Mononuclear cell (primary cell): ENCODE results near the gene RSAD1. TPM values are rescaled to one million over a fixed set of nuclear protein-coding genes. Genes with fewer than 3 reads are reported as not detected.

Experiments used
- H3K27me3 ChIP-seq: 2 replicates; pipeline ENCODE4 v1.6.0; 2011; ENCODE audit warnings: low read length, control low read depth; ENCODE audit not compliant: insufficient read depth
- H3K4me1 ChIP-seq: 2 replicates; pipeline ENCODE4 v1.5.1; 2011; ENCODE audit warnings: mild to moderate bottlenecking, low read length, control low read depth; ENCODE audit not compliant: insufficient read depth
- H3K4me3 ChIP-seq: 2 replicates; pipeline ENCODE4 v1.5.1; 2011; ENCODE audit warnings: mild to moderate bottlenecking, low read length, moderate library complexity
- H3K9me3 ChIP-seq: 2 replicates; pipeline ENCODE4 v1.5.1; 2011; ENCODE audit warnings: low read depth, mild to moderate bottlenecking, control low read depth, low read length
- total RNA-seq: library from RNA; depleted of rRNA; stranded (reverse); fragments of >200 nt; gene quantifications from one replicate; pipeline ENCODE4 v1.2.3, GENCODE V29; 2012

Gene RSAD1
- total RNA-seq, 1 donor, result 19.5 TPM

- H3K27me3 ChIP-seq, result peaks cover 21% of the 10 kb centered on the region
- no peaks in the 10 kb centered on the region for H3K9me3 ChIP-seq
Measured at GRCh38 chr17:50527949-50528474, 49.4 kb downstream of the RSAD1 start.

GRCh38 chr17:50529849-50530248, 51.2 kb downstream of the RSAD1 start:
- Histone ChIP-seq H3K27me3 (peaks cover 32% of the 10 kb centered on the region), H3K4me3 (no peak overlapping the region), H3K4me1 (peaks cover 18% of the 10 kb centered on the region), H3K9me3 (no peaks in the 10 kb centered on the region)

More at GRCh38 chr17:50527949-50528474, 49.4 kb downstream of the RSAD1 start:
- Histone ChIP-seq H3K4me3 (no peak overlapping the region), H3K4me1 (peaks cover 18% of the 10 kb centered on the region)

GRCh38 chr17:50531428-50532025, 52.9 kb downstream of the RSAD1 start:
- Histone ChIP-seq H3K4me1 (peaks cover 18% of the 10 kb centered on the region), H3K4me3 (no peak overlapping the region), H3K9me3 (no peaks in the 10 kb centered on the region), H3K27me3 (peaks cover 32% of the 10 kb centered on the region)

GRCh38 chr17:50532452-50533024, 53.9 kb downstream of the RSAD1 start, which contains the start of gene EPN3:
Gene EPN3, plus strand, starts transcription at chr17:50532735. Its CDS starts 3,822 bp downstream, at chr17:50536557.
- Histone ChIP-seq H3K27me3 (peaks cover 32% of the 10 kb centered on the region), H3K9me3 (no peaks in the 10 kb centered on the region), H3K4me3 (no peak within 1 kb of the TSS), H3K4me1 (peaks cover 18% of the 10 kb centered on the region)

- no peak overlapping the region for H3K4me3 ChIP-seq
- peaks cover 18% of the 10 kb centered on the region for H3K4me1 ChIP-seq
- H3K27me3 ChIP-seq, result peaks cover 32% of the 10 kb centered on the region
- no peaks in the 10 kb centered on the region for H3K9me3 ChIP-seq
Measured at GRCh38 chr17:50533185-50533584, 54.5 kb downstream of the RSAD1 start.

- H3K4me3 ChIP-seq, result no peak overlapping the region
- H3K27me3 ChIP-seq, result peaks cover 32% of the 10 kb centered on the region
- H3K9me3 ChIP-seq, result no peaks in the 10 kb centered on the region
- peaks cover 18% of the 10 kb centered on the region for H3K4me1 ChIP-seq
Measured at GRCh38 chr17:50533720-50534148, 55.1 kb downstream of the RSAD1 start.

GRCh38 chr17:50534222-50534978, 55.7 kb downstream of the RSAD1 start:
- Histone ChIP-seq H3K4me3 (no peak overlapping the region), H3K27me3 (peaks cover 32% of the 10 kb centered on the region), H3K4me1 (peaks cover 18% of the 10 kb centered on the region), H3K9me3 (no peaks in the 10 kb centered on the region)

GRCh38 chr17:50534979-50535326, 56.3 kb downstream of the RSAD1 start:
- peaks cover 18% of the 10 kb centered on the region for H3K4me1 ChIP-seq

GRCh38 chr17:50535407-50535806, 56.7 kb downstream of the RSAD1 start:
- Histone ChIP-seq H3K27me3 (peaks cover 32% of the 10 kb centered on the region), H3K9me3 (no peaks in the 10 kb centered on the region), H3K4me3 (no peak overlapping the region), H3K4me1 (peaks cover 18% of the 10 kb centered on the region)

More at GRCh38 chr17:50534979-50535326, 56.3 kb downstream of the RSAD1 start:
- H3K4me3 ChIP-seq, result no peak overlapping the region
- no peaks in the 10 kb centered on the region for H3K9me3 ChIP-seq
- peaks cover 32% of the 10 kb centered on the region for H3K27me3 ChIP-seq

Other genes starting within 250 kb of the RSAD1 start
- gene TMEM92, start 204.4 kb upstream of the RSAD1 start, total RNA-seq, result not detected
- gene XYLT2, start 132.7 kb upstream of the RSAD1 start, total RNA-seq, result 6.8 TPM
- gene MRPL27, start 105.7 kb upstream of the RSAD1 start, total RNA-seq, result 17.1 TPM
- gene EME1, start 105.6 kb upstream of the RSAD1 start, total RNA-seq, result 0.52 TPM
- gene LRRC59, start 81.3 kb upstream of the RSAD1 start, total RNA-seq, result 59.2 TPM
- 5.6 TPM for gene ACSF2, start 52.6 kb upstream of the RSAD1 start, total RNA-seq
- not detected for gene CHAD, start 10.0 kb upstream of the RSAD1 start, total RNA-seq
- gene MYCBPAP, start 29.6 kb downstream of the RSAD1 start, total RNA-seq, result 0.73 TPM
- gene EPN3, start 53.9 kb downstream of the RSAD1 start, total RNA-seq, result not detected
- 18.9 TPM for gene SPATA20, start 68.3 kb downstream of the RSAD1 start, total RNA-seq
- gene CACNA1G, start 81.9 kb downstream of the RSAD1 start, total RNA-seq, result under 0.01 TPM
- gene ABCC3, start 156.0 kb downstream of the RSAD1 start, total RNA-seq, result 18.1 TPM
- 22.5 TPM for gene ANKRD40, start 229.1 kb downstream of the RSAD1 start, total RNA-seq
- gene LUC7L3, start 240.7 kb downstream of the RSAD1 start, total RNA-seq, result 72.9 TPM